Liver (tissue), 3 donors: ENCODE data around the gene P2RY8.

Experiments
- GABPA ChIP-seq, 2 donors: IDR thresholded peaks in 1 of 2; conservative IDR thresholded peaks in 1 of 2; 2 replicates each; pipeline ENCODE4 v1.6.1; 2016; ENCODE audit warnings: antibody characterized with exemption in 2 of 2, mild to moderate bottlenecking in 1 of 2, moderate library complexity in 1 of 2
- HNF4A ChIP-seq, 2 donors: conservative IDR thresholded peaks; 2 replicates each; pipeline ENCODE4 v1.6.1; 2016; ENCODE audit warnings: antibody characterized with exemption in 2 of 2, mild to moderate bottlenecking in 2 of 2
- JUND ChIP-seq, 2 donors: IDR thresholded peaks; 2 replicates each; pipeline ENCODE4 v1.6.1; 2016; ENCODE audit warnings: antibody characterized with exemption in 2 of 2
- RAD21 ChIP-seq, 2 donors: IDR thresholded peaks; 2 replicates each; pipeline ENCODE4 v1.6.1; 2016; ENCODE audit warnings: antibody characterized with exemption in 2 of 2, mild to moderate bottlenecking in 2 of 2
- RXRA ChIP-seq, 2 donors: IDR thresholded peaks; 2 replicates each; pipeline ENCODE4 v1.6.1; 2017 to 2018; ENCODE audit warnings: antibody characterized with exemption in 2 of 2, mild to moderate bottlenecking in 1 of 2
- SP1 ChIP-seq: IDR thresholded peaks from 2 replicates; pipeline ENCODE4 v1.6.1; 2018; ENCODE audit warnings: antibody characterized with exemption, mild to moderate bottlenecking
- TAF1 ChIP-seq: conservative IDR thresholded peaks from 2 replicates; pipeline ENCODE4 v1.6.1; 2016; ENCODE audit warnings: antibody characterized with exemption, mild to moderate bottlenecking
- YY1 ChIP-seq: IDR thresholded peaks from 2 replicates; pipeline ENCODE4 v1.6.1; 2016; ENCODE audit warnings: antibody characterized with exemption, mild to moderate bottlenecking
- TF ChIP-seq, protein P1 (sequence below): fragments of 150-350 bp; IDR thresholded peaks from 2 replicates; pipeline ENCODE4 v1.5.1; 2017; ENCODE audit warnings: improper control_type of control experiment, low read depth, low read length; ENCODE audit not compliant: missing input control
- TF ChIP-seq, protein P2 (sequence below): IDR thresholded peaks from 2 replicates; pipeline ENCODE4 v1.6.1; 2016; ENCODE audit warnings: antibody characterized with exemption, mild to moderate bottlenecking
- donor health status: healthy.
- donor health status: healthy.

- TF ChIP-seq RAD21 (IDR thresholded peaks at IDR 0.05) (no peak), RXRA (IDR thresholded peaks at IDR 0.05) (no peak), YY1 (no peak), GABPA (IDR thresholded peaks at IDR 0.05 in 1 of 2, conservative IDR thresholded peaks at IDR 0.05 in 1 of 2) (no peak), HNF4A (conservative IDR thresholded peaks at IDR 0.05) (no peak), SP1 (no peak), JUND (IDR thresholded peaks at IDR 0.05) (no peak), TAF1 (no peak)
- TF ChIP-seq, protein P1, sequence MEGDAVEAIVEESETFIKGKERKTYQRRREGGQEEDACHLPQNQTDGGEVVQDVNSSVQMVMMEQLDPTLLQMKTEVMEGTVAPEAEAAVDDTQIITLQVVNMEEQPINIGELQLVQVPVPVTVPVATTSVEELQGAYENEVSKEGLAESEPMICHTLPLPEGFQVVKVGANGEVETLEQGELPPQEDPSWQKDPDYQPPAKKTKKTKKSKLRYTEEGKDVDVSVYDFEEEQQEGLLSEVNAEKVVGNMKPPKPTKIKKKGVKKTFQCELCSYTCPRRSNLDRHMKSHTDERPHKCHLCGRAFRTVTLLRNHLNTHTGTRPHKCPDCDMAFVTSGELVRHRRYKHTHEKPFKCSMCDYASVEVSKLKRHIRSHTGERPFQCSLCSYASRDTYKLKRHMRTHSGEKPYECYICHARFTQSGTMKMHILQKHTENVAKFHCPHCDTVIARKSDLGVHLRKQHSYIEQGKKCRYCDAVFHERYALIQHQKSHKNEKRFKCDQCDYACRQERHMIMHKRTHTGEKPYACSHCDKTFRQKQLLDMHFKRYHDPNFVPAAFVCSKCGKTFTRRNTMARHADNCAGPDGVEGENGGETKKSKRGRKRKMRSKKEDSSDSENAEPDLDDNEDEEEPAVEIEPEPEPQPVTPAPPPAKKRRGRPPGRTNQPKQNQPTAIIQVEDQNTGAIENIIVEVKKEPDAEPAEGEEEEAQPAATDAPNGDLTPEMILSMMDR, result no peak
- TF ChIP-seq, protein P2, sequence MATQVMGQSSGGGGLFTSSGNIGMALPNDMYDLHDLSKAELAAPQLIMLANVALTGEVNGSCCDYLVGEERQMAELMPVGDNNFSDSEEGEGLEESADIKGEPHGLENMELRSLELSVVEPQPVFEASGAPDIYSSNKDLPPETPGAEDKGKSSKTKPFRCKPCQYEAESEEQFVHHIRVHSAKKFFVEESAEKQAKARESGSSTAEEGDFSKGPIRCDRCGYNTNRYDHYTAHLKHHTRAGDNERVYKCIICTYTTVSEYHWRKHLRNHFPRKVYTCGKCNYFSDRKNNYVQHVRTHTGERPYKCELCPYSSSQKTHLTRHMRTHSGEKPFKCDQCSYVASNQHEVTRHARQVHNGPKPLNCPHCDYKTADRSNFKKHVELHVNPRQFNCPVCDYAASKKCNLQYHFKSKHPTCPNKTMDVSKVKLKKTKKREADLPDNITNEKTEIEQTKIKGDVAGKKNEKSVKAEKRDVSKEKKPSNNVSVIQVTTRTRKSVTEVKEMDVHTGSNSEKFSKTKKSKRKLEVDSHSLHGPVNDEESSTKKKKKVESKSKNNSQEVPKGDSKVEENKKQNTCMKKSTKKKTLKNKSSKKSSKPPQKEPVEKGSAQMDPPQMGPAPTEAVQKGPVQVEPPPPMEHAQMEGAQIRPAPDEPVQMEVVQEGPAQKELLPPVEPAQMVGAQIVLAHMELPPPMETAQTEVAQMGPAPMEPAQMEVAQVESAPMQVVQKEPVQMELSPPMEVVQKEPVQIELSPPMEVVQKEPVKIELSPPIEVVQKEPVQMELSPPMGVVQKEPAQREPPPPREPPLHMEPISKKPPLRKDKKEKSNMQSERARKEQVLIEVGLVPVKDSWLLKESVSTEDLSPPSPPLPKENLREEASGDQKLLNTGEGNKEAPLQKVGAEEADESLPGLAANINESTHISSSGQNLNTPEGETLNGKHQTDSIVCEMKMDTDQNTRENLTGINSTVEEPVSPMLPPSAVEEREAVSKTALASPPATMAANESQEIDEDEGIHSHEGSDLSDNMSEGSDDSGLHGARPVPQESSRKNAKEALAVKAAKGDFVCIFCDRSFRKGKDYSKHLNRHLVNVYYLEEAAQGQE, result no peak
These were observed 25.8 kb downstream of the P2RY8 start for GRCh38 chrX:1511150-1511549.
